HG02943 (cell line): Measurements from ENCODE around the gene DNAJC15.
"Not testable (repeated sequence)": the region's sequence is repeated elsewhere in the genome, so short reads cannot be mapped to it uniquely, and the experiment has no call there.

Source experiments
- ATAC-seq: cut with Tn5 transposase; IDR thresholded peaks from one replicate; pipeline ENCODE4 v1.9.1; 2021; ENCODE audit warnings: mild to moderate bottlenecking, low read depth, moderate library complexity; ENCODE audit not compliant: unreplicated experiment

DNAJC15 gene

DNA sequence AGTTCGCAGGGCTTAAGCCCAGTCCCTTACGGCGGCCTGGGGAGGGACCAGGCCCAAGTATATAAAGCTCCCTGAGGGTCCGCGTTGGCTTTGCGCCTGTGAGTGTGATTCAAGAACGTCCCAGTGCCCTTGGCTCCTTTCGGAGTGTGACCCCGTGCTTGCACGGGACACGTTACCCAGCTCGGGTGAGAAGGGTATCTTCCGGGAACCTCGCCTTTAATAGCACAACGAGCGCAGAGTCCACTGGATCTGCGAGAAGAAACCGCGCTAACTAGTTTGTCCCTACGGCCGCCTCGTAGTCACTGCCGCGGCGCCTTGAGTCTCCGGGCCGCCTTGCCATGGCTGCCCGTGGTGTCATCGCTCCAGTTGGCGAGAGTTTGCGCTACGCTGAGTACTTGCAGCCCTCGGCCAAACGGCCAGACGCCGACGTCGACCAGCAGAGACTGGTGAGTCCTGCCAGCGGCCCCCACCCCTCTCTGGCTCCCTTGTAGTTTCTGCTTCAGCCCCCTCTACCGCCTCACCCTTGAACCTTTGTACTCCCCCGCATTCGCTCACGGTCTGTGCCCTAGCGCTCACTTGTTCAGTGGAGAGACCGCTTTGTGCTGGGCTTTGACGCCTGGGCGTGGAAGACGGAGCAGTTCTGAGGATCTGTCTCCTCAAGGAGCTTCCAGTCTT is at the start of gene DNAJC15:
Gene DNAJC15 (plus strand): TSS at position 298 of the 675 bp plus-strand sequence. CDS start 41 bp downstream, at position 339.
- peak; percentile 72 for ATAC-seq

DNA sequence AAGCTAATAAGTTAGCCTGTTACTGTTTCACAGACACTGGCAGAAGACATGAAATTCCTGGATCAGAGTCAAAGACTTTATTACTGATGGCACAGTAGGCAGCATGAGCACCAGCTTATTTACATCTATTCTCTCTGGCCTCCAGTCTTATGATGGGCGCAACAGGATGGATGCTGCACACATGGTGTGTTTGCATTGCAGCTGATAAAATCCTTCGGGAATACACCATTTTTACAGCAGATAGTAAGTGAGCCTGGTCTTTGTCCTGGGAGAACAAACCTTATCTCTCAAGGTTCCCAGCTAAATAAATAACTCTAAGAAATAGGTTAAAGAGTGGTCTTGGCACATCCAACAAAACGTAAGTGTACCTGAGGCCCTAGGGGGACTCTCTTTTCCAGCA is 47.3 kb upstream of the DNAJC15 start:
- no peak for ATAC-seq

DNA sequence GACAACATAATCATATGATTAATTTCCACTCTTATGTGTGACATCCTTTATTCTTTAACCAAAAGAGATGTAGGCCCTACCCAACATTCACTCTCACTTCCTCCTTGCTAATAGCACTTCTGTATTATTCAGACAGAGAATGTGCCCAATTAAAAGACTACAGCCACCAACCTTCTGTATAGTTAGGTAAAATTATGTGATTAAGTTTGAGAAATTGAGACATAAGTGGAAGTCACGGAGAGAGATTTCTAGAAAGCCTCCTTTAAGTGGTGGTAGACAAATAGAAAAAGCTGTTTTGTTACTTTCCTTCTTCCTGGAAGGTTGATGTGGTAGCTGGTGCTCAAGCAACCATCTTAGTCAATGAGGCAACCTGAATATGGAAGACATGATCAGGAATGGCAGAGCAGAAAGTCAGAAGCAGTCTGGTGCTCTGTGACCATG is 46.1 kb upstream of the DNAJC15 start:
- ATAC-seq, result no peak

DNA sequence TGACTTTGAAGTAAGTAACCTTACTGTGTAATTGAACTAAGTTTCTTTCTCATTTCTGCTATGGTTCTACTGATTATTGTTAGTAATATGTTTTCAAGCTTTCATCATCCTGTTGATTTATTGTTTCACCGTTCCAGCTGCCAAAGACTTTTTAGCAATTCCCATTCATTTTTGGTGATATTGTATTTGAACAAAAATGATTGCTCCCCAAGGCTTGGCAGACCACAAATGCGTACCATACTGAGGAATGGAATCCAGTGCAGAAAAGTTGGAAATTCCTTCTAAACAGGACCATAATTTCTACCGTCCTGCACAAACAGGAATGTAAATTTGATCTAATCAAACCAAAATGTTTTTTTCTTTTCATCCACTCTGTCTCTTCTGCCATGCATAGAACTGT is 42.1 kb upstream of the DNAJC15 start:
- no peak for ATAC-seq

DNA sequence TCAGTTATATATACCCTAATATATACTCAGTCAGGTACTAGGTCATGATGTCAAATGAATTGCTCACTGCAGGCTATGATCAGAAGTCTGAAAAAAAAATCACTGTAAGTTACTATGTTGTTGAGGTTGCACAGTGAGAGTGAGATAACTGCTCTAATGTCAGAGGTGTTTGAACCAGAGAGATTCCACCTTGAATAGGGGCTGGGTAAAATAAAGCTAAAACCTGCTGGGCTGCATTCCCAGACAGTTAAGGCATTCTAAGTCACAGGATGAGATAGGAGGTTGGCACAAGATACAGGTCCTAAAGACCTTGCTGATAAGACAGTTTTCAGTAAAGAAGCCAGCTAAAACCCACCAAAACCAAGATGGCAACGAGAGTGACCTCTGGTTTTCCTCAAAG is 41.5 kb upstream of the DNAJC15 start:
- no peak for ATAC-seq

DNA sequence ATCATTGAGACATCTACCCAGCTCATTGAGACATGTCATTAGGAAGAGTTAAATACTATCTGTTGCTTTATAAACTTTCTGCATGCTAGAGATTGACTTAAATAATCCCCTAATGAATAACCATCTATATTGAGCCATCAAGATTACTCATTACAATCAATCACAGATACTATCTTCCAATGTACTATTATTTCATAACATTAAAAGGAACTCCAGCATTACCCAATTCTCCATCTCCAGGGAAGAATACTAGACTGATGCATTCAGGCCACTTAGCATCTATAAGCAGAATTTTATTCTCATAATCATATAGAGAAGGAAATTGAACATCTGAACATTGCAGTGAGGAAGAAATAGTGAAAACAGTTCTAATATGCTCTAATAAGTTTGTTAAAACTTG is 39.4 kb upstream of the DNAJC15 start:
- ATAC-seq, result no peak

DNA sequence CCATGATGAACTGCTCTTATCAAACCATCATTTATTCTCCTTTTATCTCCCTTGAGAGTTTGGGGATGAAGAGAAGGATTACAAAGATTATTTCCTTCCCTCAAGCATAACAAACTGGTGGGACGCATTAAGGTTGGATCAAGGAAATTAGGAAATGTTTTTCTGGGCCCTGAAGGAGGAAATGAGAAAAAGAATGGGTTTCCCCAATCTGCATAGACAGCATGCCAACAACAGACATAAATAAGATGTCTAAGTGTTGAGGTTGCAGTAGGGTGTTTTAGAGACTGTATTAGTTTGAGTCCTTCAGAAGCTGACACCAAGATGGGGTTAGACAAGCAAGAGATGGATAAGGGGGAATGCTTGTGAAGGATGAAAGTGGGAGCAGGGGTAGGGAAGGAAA is 38.7 kb upstream of the DNAJC15 start:
- ATAC-seq, result no peak

DNA sequence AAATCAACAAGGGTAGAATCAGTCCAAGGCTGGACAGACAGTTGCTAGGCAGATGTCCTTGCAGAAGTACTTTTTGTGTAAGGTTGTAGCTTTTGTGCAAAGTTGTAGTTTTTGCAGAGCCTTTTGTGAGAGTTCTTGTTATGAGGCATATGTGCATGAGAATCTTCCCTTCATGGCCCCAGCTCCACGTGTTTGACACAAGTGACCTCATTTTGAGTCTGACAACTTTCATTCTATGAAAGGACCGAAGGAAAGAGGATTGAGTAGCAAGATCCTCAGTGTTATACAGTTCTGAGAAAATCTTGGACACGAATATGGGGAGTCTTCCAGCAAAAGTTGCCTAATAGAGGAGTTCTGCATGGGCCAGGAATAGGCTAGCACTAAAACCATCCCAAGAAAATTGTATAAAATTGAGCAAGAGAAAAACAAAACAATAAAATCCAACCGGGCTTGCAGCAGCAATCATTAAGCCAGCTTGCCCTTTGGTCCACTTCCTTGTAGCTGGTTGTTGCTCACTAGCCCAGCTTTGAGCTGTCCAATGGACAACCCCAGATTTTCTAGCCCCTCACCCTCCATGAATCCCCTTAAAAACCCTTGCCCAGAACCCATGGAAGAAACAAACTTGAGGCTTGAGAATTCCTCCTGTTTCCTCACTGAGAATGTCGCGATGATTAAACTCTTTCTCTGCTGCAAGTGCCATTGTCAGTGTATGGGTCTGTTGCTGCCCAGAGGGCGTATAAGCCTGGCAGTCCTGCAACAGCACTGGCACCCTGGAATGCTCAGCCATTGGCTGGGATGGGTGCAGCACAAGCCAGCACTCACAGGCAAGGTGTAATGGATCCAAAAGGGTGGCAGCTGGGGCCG is 37.8 kb upstream of the DNAJC15 start:
- ATAC-seq, result no peak

DNA sequence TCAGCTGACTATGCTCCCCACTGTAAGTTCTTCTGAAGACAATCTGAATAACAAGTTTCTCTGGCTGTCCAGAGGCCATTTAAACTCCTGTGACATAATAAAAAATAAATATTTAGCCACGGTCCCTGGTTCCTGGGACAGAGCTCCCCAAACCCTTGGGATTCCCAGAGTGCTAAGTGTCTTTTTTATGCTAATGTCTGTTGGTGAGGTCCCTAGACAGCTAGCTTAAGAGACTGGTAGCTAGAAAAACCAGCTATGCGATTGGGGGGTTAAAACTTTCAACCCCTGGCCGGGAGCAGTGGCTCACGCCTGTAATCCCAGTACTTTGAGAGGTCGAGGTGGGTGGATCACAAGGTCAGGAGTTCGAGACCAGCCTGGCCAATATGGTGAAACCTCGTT is 37.2 kb upstream of the DNAJC15 start:
- ATAC-seq, result no peak

DNA sequence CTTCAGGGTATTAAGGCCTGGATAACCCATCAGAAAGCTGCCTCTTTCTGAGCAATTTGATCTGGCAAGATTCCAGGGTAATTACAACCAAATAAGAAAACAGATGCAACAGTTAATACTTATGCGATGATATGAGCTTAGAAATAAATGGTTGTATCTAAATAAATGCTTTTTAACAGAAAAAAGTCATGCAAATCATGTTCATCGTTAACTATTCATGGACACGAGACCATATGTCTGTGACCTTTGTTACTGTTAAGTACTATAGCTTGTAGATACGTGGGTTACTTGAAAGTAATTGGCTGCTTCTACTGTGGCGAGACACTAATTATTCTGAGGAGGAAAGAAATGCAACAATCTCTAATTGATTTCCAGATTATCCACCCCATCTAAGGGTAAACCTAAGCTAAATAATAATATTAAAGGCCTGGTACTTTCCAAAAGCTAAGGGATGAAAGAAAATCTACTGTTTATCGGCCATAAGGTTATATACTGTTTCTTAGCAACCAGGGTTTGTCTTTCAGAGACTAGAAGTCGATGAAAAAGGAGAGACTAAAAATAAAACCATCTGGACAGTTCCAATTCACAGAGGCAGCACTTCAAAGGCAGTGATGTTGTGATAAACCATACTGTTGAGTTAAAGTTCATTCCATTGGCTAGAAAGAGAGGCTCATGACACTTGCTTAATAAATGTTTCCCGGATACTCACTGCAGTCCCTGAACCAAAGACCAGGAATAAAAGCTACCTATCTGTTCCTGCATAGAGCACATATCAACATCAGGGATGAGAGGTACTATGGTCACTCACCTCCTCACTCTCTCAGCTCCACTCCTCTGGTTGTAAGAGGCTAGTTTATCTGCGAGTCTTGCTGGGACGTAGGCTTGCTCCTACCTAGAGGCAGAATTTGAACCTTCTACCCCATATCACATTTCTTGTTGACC is 32.8 kb upstream of the DNAJC15 start:
- no peak for ATAC-seq

DNA sequence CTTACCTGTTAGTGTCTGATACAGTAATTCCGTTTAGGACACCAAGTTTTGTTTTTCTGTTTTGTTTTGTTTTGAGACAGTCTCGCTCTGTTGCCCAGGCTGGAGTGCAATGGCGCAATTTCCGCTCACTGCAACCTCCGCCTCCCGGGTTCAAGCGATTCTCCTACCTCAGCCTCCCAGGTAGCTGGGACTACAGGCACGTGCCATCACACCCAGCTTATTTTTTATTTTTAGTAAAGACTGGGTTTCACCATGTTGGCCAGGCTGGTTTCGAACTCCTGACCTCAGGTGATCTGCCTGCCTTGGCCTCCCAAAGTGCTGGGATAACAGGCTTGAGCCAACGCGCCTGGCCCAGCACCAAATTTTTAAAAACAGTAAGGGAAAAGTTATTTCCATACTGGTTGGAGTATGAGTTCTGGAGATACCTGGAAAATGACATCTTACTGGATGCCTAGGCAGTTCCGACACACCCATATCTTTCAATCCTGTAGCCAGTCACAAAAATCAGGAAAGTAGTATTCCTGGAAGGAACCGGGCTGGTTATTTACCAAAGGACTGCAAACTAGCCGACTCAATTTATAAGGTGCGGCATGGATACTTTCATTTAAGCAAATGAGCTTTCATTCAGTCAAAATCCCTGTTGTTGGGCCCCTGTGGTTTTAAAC is 32.0 kb upstream of the DNAJC15 start:
- ATAC-seq, result not testable (repeated sequence)

DNA sequence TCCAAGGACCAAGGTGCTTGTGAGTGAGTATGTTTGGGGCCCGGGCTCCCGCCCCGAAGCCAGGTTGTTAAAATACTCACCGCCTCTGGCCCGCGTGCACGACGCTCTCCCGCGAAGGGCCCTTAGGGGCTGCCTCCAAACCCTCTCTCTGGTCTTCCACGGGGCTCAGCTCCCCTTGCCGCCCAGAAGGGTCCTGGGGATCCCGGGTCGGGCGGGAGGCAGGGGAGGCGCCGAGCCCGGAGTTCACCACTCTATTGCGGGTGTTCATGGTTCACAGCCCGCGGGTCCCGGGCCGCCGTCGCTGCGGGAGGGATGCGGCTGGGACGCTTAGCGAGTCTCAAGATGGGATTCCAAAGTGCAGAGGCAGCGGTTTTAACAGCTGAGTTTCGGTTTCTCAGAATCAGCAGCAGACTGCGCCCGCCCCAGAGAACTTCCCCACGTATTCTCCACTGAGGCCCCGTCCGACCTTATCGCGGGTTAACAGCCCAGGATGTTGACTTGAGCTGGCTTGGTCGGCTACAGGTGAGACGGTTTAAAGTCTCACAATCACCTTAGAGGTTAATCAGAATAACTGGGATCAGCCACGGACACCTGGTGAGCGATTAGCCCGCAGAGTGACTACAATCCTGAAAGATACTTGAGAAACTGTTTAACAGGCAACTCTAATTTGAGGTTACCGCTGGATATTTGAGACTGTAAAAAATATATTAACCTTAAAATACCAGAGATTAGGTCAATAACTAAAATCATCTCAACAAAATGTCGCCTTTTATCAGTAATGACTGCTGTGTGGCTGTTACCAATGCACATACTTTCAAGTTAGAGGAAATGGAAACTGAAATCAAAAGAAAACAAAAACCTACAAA is 31.3 kb upstream of the DNAJC15 start, which contains the start of gene EPSTI1:
Gene EPSTI1 (minus strand): TSS at position 344 of the 866 bp plus-strand sequence. CDS start 76 bp downstream, at position 268.
- peak; percentile 80 for ATAC-seq

DNA sequence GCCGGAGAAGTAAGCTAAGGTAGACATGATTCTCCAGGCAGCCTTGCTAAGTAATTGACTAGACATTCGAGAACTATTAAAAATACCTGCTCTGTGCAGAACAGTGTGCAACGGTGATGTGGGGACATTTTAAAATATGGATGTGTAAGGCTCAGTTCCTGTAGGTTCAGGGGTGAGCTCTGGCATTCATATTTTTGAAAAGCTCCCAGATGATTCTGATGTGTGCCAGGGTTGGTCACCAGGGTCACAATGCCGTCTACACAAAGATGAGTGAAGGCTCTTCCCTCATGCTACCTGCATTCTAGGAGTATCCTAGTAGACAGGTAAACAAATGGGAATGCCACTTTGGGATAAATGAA is 30.6 kb upstream of the DNAJC15 start:
- ATAC-seq, result no peak

DNA sequence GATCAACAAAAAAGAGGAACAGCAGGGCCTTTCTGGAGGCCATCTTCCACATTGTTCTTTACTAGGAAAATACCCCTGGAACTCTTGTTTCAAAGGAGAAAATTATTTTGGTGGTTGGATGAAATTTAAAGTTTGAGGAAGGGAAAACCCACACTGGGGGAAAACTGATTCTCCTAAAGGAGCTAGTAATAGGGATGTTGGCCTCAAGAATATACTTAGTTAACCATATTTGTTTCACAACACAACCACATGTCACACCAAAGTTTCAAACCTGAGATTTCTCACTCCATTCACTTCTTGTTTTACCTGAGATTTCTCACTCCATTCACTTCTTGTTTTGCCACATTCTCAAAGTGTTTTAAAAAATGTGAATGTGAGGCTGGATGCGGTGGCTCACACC is 28.5 kb upstream of the DNAJC15 start:
- ATAC-seq, result no peak

DNA sequence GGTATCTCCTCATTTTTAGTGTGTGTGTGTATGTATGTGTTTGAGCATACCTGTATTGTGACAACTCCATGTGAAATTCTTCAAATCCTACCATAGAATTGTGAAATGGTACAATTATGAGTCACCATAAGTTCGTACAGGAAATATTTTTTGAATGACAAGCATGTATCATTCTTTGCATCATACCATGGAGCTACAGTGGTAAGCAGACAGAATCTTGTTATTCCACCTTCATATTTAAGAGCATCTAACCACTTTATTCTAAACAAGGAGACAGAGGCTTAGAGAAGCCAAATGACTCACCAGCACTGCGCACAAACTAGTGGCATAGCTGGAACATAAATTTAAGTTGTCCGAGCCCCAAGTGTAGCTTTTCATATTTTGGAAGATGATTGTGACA is 26.8 kb upstream of the DNAJC15 start:
- ATAC-seq, result no peak

DNA sequence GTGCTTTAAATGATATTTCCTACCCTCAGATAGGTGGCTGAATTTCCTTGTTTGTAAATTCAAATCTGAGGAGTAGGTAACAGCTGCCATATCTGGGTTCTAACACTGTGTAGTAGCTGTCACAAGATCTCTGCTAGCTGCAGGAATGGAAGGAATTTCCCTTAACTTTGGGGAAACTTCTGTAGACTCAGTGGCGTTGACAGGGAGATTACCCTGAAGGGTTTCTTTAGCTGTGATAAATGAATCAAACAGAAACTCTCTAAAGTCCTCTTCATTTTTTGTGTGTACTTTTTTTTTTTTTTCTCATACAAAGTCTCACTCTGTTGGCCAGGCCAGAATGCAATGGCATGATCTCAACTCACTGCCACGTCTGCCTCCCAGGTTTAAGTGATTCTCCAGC is 26.0 kb upstream of the DNAJC15 start:
- ATAC-seq, result no peak

DNA sequence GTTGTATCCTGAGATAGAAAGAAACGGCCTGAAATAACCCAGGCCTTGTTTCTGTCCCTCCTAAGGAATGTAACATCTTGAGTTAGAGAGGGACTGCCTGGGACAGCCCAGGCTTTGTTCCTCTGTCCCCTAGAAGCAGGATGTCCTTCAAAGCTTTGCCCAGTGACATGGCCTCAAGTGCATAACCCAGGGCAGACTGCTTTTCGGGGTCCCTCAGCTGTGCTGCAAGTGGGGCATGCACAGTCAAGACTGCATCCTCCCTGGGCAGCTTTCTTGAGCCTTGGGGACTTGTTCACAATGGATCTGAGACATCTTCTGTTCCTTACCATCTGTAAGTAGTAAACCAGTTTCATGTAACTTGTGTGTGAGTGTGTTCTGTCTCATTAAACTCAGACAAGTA is 23.9 kb upstream of the DNAJC15 start:
- ATAC-seq, result no peak

DNA sequence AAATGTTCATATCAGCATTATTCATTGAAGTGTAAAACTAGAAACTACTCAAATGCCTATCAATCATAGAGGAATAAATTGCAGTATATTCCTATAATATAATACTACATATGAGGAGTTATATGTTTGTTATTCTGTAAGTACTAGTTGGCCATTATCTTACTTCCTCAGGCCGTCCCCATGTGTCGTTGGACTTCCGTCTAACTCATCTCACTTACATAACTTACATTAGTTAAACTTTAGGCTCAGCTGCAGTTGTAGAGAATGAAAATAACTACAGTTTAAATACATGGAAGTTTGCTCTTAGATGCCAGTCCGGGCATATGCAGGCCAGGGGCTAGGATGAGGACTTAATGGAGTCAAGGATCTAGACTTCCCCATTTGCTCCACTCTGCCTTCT is 22.7 kb upstream of the DNAJC15 start:
- ATAC-seq, result no peak

DNA sequence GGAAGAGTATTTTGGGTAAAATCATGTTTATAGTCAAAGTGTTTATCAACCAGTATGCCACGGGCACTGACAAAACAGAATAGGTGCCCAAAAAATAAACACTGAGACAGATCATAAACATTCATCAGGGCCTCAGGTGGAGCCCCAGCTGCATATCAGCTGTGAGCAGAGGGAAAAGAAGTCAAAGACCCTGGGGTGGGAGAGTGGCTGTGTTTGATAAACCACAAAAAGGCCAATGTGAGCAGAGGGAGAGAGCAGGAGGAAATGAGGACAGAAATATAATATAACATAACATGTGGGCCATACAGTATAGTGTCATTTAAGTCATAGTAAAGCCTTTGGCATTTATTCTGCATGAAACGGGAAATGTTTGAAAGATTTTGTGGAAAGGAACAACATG is 21.4 kb upstream of the DNAJC15 start:
- no peak for ATAC-seq
